Muscle of leg (tissue), 11 donors: ENCODE results near the gene ZNF726. TPM values are rescaled to one million over a fixed set of nuclear protein-coding genes. Genes with fewer than 3 reads are reported as not detected.
"Not testable (repeated sequence)": the region's sequence is repeated elsewhere in the genome, so short reads cannot be mapped to it uniquely, and the experiment has no call there.

Experiments
- DNase-seq: peaks from one replicate; pipeline ENCODE4 v3.0.0; 2013
- H3K27ac ChIP-seq: one replicate; pipeline ENCODE4 v1.5.1; 2013; ENCODE audit warnings: mild to moderate bottlenecking, low read length, control low read depth
- H3K27me3 ChIP-seq: one replicate; pipeline ENCODE4 v1.6.1; 2013; ENCODE audit warnings: low read length; ENCODE audit not compliant: control insufficient read depth, insufficient read depth
- H3K36me3 ChIP-seq: one replicate; pipeline ENCODE4 v1.6.1; 2013; ENCODE audit warnings: low read length; ENCODE audit not compliant: control insufficient read depth, insufficient read depth
- H3K4me1 ChIP-seq: one replicate; pipeline ENCODE4 v1.6.1; 2013; ENCODE audit warnings: low read length; ENCODE audit not compliant: control insufficient read depth, insufficient read depth
- H3K4me3 ChIP-seq: one replicate; pipeline ENCODE4 v1.5.1; 2013; ENCODE audit warnings: low read length, control low read depth
- H3K9me3 ChIP-seq: replicated peaks from 2 replicates; pipeline ENCODE4 v1.6.1; 2013; ENCODE audit warnings: low read depth, low read length; ENCODE audit not compliant: control insufficient read depth
- WGBS: methylation state at CpG from one replicate; pipeline ENCODE4 v1.1.5; 2013; ENCODE audit warnings: missing lambda C conversion rate; ENCODE audit not compliant: insufficient coverage; 5-methylcytosine and 5-hydroxymethylcytosine counted together
- polyA plus RNA-seq, 8 donors: library from polyadenylated mRNA; unstranded; fragments of 120-200 nt; gene quantifications; one replicate each; pipeline versions ENCODE4 v1.2.1 to v1.2.3, GENCODE V29; 2013; ENCODE audit warnings: inconsistent platforms in 1 of 8, low replicate concordance in 1 of 8; ENCODE audit not compliant: insufficient read length in 8 of 8, insufficient read depth in 1 of 8
- total RNA-seq: library from RNA; stranded (reverse); fragments of 120-200 nt; gene quantifications from one replicate; pipeline ENCODE4 v1.2.4, GENCODE V29; 2013

ZNF726 gene
- total and polyA plus RNA-seq, 9 donors = 3.3 to 5.7 (median 4.4) TPM

- WGBS = no CpG with 5 or more reads among the region's 2 CpGs
These were observed 54.9 kb downstream of the ZNF726 start for GRCh38 chr19:23969630-23970029.

GRCh38 chr19:23971598-23971997 is 56.9 kb downstream of the ZNF726 start:
- DNase-seq = no peak
- H3K27me3 ChIP-seq = peaks cover 17% of the 10 kb centered on the region

More at GRCh38 chr19:23969630-23970029, 54.9 kb downstream of the ZNF726 start:
- H3K4me3 ChIP-seq = no peak overlapping the region
- H3K36me3 ChIP-seq = no peaks in the 10 kb centered on the region
- no peaks in the 10 kb centered on the region for H3K9me3 ChIP-seq
- H3K4me1 ChIP-seq = no peaks in the 10 kb centered on the region
- peaks cover 17% of the 10 kb centered on the region for H3K27me3 ChIP-seq
- no peak overlapping the region for H3K27ac ChIP-seq
- no peak for DNase-seq

DNA sequence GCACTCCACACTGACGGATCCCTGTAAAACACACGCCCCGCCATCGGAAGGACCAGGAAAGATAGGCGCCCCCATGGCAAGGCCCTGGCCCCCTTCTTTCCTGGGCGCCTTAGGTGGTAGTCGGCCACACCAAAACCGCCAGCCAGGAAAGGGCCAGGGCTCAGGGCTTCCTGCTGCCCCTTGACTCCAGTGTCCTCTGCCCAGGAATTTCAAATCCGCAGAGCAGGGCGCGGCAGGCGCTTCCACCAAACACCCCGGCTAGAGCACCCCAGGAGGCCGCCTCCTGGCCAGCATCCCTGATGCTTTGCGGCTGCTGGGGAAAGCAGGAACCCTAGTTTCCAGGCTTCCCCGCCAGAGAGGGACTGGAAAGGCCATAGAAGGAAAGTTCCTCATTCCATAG is 57.5 kb downstream of the ZNF726 start:
- peak; percentile 19 for DNase-seq
- 17% methylated on average over 9 of the region's 16 CpGs for WGBS
- H3K36me3 ChIP-seq = no peaks in the 10 kb centered on the region

More at GRCh38 chr19:23971598-23971997, 56.9 kb downstream of the ZNF726 start:
- WGBS = under 1% methylated on average over 27 of the region's 32 CpGs
- H3K36me3 ChIP-seq = no peaks in the 10 kb centered on the region
- H3K9me3 ChIP-seq = no peaks in the 10 kb centered on the region
- H3K4me1 ChIP-seq = no peaks in the 10 kb centered on the region
- no peak overlapping the region for H3K27ac ChIP-seq
- peak overlapping the region; percentile 2 for H3K4me3 ChIP-seq

DNA sequence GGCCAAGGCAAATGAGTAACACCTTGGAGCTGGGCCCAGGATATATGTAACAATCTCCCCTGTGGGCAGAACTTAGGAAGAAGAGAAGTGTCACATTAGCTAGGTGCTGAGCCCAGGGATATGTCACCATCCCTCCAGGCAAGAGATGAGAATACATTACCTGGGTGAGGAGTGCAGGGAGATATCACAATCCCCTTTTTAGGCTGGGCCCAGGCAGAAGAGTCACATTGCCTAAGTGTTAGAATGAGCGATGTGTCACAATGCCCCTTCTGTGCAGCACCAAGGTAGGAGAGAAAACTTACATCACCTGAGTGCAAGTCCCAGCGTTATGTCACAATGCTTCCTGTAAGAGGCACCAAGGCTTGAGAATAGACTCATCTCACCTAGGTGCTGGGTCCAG is 60.3 kb downstream of the ZNF726 start:
- Histone ChIP-seq H3K4me1 (no peaks in the 10 kb centered on the region), H3K36me3 (no peaks in the 10 kb centered on the region), H3K27me3 (peaks cover 17% of the 10 kb centered on the region), H3K27ac (no peak overlapping the region), H3K4me3 (no peak overlapping the region), H3K9me3 (no peaks in the 10 kb centered on the region)
- WGBS = 100% methylated on average over 2 of the region's 2 CpGs
- no peak for DNase-seq

More for the DNA sequence above, 57.5 kb downstream of the ZNF726 start:
- peaks cover 17% of the 10 kb centered on the region for H3K27me3 ChIP-seq
- no peaks in the 10 kb centered on the region for H3K4me1 ChIP-seq
- no peaks in the 10 kb centered on the region for H3K9me3 ChIP-seq
- H3K4me3 ChIP-seq = no peak overlapping the region
- no peak overlapping the region for H3K27ac ChIP-seq

DNA sequence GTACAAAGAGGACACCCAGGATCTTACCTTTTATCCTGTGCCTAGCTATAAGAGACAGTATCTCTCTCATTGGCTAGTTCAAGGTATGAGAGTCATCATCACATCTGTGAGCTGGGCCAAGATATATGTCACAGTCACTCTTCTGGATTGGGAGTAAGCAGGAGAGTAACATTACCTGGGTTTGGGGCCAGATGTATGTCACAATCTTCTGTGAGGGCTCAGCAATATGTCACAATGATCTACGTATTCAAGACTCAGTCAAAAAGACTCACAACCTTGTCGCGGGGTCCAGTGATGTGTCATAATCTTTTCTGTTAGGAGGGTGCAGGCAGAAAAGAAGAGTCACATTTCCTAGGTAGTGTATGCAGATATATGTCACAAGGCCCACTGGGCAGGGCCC is 61.9 kb downstream of the ZNF726 start:
- not testable (repeated sequence) for DNase-seq, H3K27ac ChIP-seq, H3K9me3 ChIP-seq, H3K4me1 ChIP-seq, H3K4me3 ChIP-seq, H3K36me3 ChIP-seq
- peaks cover 12% of the 10 kb centered on the region for H3K27me3 ChIP-seq
- no CpG with 5 or more reads among the region's 3 CpGs for WGBS

GRCh38 chr19:23977256-23977655 is 62.6 kb downstream of the ZNF726 start:
- H3K36me3 ChIP-seq = not testable (repeated sequence)

GRCh38 chr19:23978068-23978467 is 63.4 kb downstream of the ZNF726 start:
- WGBS = 57% methylated on average over 1 of the region's 1 CpG
- H3K4me3 ChIP-seq = no peak overlapping the region
- no peaks in the 10 kb centered on the region for H3K27me3 ChIP-seq
- no peaks in the 10 kb centered on the region for H3K9me3 ChIP-seq
- no peak for DNase-seq
- no peaks in the 10 kb centered on the region for H3K36me3 ChIP-seq
- no peak overlapping the region for H3K27ac ChIP-seq
- no peaks in the 10 kb centered on the region for H3K4me1 ChIP-seq

More at GRCh38 chr19:23977256-23977655, 62.6 kb downstream of the ZNF726 start:
- H3K9me3 ChIP-seq, H3K27me3 ChIP-seq, DNase-seq, H3K4me1 ChIP-seq, H3K27ac ChIP-seq, H3K4me3 ChIP-seq: not testable (repeated sequence)
- no CpG with 5 or more reads among the region's 3 CpGs for WGBS

- H3K27ac ChIP-seq = no peak overlapping the region
- H3K4me3 ChIP-seq = no peak overlapping the region
- DNase-seq = no peak
- no peaks in the 10 kb centered on the region for H3K27me3 ChIP-seq
- WGBS = no CpG with 5 or more reads among the region's 2 CpGs
- no peaks in the 10 kb centered on the region for H3K4me1 ChIP-seq
- H3K36me3 ChIP-seq = no peaks in the 10 kb centered on the region
- no peaks in the 10 kb centered on the region for H3K9me3 ChIP-seq
These were observed 66.1 kb downstream of the ZNF726 start for GRCh38 chr19:23980805-23981204.

DNA sequence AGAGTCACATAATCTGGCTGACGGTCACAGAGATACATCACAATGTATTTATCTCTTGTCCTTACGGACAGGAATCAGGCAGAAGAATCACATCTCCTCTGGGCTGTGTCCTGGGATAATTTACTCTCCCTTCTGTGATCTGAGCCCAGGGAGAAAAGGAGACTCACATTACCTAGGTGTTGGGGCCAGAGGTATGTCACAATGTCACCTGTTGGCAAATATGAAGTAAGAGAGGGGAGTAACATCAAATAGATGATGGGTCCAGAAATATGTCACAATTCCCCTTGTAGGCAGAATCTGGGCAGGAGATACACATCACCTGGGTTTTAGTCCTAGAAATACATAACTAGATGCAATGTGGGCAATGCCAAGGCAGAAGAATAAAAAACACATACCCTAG is 67.2 kb downstream of the ZNF726 start:
- no peaks in the 10 kb centered on the region for H3K36me3 ChIP-seq
- no peak overlapping the region for H3K27ac ChIP-seq
- no peak for DNase-seq
- whole genome bisulfite sequencing = 29% methylated on average over 1 of the region's 2 CpGs
- H3K27me3 ChIP-seq = no peaks in the 10 kb centered on the region
- no peak overlapping the region for H3K4me3 ChIP-seq
- H3K4me1 ChIP-seq = no peaks in the 10 kb centered on the region
- no peaks in the 10 kb centered on the region for H3K9me3 ChIP-seq

- Histone ChIP-seq H3K4me1 (no peaks in the 10 kb centered on the region), H3K4me3 (no peak overlapping the region), H3K27me3 (no peaks in the 10 kb centered on the region), H3K27ac (no peak overlapping the region), H3K36me3 (no peaks in the 10 kb centered on the region), H3K9me3 (no peaks in the 10 kb centered on the region)
- DNase-seq = no peak
- no CpG with 5 or more reads among the region's 1 CpG for WGBS
These were observed 68.7 kb downstream of the ZNF726 start for GRCh38 chr19:23983406-23983805.
